Globus pallidus (tissue), 1 donor: ENCODE measurements around the gene GTF3C6.
A peak's percentile ranks its signal among the peaks of the same experiment; 100 is the strongest.
"Not testable (repeated sequence)": the region's sequence is repeated elsewhere in the genome, so short reads cannot be mapped to it uniquely, and the experiment has no call there.

Experiments used
- DNase-seq: peaks from one replicate; pipeline ENCODE4 v3.0.0-alpha.2; 2015; ENCODE audit warnings: low spot score

The GTF3C6 gene

DNA sequence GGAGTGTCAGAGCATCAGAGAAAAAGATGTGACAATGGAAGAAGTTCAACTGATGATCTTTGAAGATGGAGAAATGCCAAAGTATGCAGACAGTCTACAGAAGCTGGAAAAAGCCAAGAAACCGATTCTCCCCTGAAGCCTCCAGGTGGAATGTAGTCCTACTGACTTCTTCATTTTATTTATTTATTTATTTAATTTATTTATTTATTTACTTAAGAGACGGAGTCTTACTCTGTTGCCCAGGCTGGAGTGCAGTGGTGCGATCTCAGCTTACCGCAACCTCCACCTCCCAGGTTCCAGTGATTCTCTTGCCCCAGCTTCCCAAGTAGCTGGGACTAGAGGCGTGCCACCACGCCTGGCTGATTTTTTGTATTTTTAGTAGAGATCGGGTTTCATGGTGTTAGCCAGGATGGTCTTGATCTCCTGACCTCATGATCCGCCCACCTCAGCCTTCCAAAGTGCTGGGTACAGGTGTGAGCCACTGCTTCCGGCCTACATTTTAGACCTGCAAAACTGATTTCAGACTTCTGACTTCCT lies 21.1 kb downstream of the GTF3C6 start:
- DNase-seq, result no peak

DNA sequence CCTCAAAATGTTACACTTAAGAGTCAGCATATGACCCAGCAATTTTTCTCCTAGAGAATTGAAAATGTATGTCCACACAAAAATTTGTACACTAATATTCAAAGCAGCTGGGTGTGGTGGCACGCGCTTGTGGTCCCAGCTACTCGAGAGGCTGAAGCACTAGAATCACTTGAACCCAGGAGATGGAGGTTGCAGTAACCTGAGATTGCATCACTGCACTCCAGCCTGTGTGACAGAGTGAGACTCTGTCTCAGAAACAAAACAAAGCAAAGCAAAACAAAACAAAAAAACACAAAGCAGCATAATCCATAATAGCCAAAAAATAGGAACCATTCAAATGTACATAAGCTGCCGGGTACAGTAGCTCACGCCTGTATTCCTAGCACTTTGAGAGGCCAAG lies 21.7 kb downstream of the GTF3C6 start:
- DNase-seq, result no peak

DNA sequence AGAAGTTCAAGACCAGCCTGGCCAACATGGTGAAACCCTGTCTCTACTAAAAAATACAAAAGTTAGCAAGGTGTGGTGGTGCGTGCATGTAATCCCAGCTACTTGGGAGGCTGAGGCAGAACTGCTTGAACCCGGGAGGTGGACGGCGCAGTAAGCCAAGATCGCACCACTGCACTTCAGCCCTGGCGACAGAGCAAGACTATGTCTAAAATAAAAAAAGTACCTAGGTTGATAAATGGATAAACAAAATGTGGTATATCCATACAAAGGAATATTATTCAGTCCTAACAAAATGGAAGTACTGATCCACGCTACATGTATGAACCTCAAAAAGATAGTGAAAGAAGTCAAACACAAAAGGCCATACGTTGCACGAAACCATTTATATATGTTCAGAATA lies 22.1 kb downstream of the GTF3C6 start:
- no peak for DNase-seq

DNA sequence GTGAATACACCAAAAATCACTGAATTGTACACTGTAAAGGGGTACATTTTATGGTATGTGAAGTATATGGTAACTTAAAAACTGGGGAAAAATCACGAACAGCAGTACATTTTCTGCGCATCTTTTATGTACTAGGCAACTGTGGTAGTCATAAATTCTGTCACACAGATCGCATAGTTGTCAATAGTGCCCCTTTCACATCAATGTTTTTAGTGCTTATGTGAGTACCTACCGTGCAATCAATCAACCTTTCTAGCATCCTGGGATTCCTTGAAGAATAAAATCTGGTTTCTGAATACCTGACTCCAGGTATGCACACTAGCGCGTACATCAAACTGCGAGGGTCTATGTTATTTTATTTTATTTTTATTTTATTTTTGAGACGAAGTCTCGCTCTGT lies 22.7 kb downstream of the GTF3C6 start:
- DNase-seq, result no peak

DNA sequence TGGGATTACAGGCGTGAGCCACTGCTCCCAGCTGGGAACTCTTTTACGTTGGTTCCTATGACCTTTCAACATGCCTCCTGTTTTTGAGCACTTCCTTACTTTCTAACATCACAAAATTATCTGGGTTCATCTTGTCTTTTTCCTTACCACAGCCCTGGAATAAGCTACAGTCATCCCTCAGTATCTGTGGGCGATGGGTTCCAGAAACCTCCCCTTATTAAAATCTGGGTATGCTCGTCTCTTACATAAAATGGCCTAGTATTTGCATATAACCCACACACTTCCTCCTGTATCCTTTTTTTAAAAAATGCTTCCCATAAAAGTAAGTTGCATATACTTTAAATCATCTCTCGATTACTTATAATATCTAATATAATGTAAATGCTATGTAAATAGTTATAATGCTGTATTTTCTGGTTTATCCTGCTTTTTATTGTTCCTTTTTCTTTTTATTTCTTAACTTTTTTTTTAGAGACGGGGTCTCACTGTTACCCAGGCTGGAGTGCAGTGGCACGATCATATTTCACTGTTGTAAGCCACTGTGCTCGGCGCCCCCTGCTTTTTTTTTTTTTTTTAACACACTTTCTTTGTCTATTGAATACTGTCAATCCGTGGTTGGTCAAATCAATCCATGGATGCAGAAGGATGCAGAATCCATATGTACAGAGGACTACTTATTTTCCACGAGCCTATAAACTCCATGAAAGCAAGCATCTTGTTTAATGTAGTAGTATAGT lies 32.5 kb downstream of the GTF3C6 start:
- DNase-seq, result no peak

DNA sequence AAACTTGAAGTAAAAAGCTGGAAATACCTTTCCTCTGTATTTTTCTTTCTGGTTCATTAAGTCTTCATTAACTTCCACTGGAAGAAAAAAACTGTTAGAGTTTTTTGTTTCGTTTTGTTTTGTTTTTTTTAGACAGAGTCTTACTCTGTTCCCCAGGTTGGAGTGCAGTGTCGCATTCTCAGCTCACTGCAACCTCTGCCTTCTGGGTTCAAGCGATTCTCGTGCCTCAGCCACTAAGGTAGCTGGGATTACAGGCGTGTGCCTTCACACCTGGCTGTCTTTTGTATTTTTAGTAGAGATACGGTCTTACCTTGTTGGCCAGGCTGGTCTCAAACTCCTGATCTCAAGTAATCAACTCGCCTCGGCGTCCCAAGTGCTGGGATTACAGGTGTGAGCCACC lies 38.2 kb downstream of the GTF3C6 start:
- no peak for DNase-seq

DNA sequence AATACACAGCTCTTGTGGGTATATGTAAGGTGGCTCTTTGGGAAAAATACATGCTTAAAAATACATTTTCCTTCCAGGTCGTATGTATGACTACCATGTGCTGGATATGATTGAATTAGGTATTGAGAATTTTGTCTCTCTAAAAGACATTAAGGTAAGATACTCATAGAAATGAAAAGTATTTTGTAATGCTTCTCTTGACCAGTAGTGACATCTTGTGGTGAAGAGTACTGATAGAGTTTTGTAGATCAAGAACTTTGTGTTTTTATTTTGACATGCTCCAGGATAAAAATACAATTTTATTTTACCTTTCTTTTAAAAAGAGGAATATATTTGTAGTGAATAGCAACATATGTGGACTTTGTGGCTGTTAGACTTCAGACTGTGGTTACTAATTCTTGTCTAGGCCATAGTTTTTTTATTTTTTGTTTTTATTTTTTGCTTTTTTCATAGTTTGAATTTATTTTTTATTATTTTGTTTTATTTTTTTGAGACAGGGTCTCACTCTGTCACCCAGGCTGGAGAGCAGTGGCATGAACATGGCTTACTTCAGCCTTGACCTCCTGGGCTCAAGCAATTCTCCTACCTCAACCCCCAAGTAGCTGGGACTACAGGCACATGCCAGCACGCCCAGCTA lies 41.2 kb downstream of the GTF3C6 start:
- peak; percentile 34 for DNase-seq

DNA sequence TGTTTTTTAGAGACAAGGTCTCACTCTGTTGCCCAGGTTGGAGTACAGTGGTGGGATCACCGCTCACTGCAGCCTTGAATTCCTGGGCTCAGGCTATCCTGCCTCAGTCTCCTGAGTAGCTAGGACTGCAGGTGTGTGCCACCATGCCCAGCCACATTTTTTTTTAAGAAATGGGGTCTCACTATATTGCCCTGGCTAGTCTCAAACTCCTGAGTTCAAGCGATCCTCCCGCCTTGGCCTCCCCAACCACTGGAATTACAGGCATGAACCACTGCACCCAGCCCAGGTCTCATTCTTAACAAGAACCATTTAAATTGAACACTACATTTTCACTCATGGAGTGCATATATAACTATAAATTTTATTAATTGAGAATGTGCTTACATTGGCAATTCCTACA lies 43.8 kb downstream of the GTF3C6 start:
- DNase-seq, result no peak

DNA sequence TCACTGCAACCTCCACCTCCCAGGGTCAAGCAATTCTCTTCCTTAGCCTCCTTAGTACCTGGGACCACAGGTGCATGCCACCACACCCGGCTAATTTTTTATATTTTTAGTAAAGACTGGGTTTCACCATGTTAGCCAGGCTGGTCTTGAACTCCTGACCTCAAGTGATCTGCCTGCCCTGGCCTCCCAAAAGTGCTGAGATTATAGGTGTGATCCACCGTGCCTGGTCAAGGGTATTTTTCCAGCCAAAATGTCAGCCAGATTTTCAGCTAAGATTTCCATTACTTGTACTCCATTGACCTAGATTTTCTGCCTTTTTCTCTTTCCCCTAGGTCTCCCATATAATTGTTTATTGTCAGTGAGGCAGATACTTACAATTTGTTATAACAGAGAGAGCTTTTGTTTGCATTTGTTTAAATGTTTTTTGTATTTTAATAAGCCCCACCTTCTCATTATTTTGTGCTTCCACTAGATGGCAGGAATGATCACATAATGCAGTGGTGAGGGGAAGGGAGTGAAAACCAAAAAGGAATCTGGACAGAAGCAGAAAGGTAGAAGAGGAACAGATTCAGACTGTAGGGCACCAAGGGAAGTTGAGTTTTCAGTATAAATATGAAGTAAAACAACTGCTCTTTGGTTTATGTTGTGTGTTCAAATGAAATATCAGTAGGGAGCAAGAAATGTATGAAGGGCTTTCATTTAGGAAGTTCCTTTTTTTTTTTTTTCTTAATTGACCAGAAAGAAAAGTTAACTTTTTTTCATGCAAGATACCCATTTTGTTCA lies 53.0 kb downstream of the GTF3C6 start:
- peak; percentile 56 for DNase-seq

DNA sequence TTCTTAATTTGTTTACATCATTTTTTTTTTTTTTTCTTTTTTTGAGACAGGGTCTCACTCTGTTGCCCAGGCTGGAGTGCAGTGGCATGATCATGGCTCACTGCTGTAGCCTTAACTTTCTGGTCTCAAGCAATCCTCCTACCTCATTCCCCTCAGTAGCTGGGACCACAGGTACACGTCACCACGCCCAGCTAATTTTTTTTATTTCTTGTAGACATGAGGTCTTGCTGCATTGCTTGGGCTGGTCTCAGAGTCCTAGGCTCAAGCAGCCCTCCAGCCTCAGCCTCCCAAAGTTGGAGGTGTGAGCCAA lies 53.6 kb downstream of the GTF3C6 start:
- no peak for DNase-seq

DNA sequence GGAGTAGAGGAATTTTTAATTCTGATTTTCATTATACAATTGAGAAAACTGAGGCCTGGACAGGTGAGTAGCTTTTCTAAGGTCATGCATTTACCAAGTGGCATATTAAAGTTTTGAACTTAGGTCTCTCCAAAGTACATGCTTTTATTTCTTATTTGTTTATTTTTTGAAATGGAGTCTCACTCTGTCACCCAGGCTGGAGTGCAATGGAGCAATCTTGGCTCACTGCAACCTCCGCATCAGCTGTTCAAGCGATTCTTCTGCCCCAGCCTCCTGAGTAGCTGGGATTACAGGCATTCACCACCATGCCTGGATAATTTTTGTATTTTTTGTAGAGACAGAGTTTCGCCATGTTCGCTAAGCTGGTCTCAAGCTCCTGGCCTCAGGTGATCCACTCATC lies 54.0 kb downstream of the GTF3C6 start:
- DNase-seq, result not testable (repeated sequence)

DNA sequence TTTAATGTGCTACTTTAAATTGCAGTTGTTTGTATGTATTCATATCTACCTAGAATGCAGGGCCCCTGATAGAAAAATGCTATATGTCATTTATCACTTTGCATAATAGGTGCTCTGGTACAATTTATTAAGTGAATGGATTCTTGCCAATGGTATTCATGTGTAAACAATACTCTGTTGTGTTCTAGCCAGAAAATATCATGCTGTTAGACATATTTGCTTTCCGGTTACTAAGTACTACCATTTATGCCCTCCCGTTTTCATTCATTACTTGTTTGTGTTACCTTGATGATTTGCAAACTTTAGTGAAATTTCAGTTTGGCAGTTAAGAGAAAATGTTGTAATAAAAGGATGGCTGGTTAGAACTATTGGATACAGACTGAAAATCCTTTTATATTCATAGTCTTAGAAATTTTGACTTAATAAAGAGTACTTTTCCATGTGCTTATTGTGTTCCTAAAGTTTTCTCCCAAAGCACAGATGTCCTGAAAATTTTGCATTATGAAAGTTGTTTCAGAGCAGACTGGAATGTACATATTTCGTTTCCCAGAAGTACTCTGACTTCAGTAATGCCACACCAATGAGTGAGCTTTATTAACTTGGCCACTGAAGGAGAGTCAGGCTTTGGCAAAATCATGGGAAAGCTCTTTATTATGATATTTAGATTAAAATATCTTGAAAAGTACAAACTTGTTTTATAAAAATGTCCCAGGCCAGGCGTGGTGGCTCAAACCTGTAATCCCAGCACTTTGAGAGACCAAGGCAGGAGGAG lies 54.8 kb downstream of the GTF3C6 start:
- DNase-seq, result no peak

DNA sequence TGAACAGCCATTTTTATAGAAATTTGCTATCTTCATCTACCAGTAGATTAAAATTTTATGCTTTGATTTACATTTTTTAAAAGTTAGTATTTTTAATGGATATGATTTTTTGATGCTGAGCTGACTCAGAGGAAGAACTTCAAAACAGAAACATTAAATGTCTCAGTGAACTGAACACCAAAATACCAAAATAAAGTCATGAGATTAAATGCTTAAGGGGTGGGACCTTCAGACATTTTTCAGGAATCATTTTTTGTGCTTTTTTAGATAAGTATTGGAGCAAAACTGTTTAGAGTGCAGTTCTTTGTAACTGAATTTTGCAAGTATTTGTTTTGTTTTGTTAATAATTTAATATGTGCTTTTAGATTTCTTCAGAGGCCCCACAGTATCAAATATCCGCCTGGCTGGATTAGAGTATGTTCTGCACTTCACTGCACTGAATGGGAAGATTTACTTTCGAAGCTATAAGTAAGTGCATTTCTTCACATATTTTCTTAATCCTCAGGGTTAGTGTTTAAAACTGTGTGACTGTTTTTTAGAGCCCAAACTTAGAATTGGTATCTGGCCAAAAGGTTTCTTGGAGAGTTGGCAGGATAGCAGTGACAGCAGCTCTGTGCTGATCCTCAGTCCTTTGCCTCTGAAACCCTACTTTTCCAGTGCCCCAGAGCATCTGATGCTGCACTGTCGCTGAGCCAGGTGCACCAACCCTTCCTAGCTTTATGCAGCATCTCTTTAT lies 57.1 kb downstream of the GTF3C6 start:
- no peak for DNase-seq

DNA sequence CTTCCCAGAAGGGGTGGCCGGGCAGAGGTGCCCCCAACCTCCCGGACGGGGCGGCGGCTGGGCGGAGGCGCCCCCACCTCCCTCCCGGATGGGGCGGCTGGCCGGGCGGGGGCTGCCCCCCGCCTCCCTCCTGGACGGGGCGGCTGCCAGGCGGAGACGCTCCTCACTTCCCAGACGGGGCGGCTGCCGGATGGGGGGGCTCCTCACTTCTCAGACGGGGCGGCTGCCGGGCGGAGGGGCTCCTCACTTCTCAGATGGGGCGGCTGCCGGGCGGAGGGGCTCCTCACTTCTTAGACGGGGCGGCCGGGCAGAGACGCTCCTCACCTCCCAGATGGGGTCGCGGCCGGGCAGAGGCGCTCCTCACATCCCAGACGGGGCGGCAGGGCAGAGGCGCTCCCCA lies 58.7 kb downstream of the GTF3C6 start:
- DNase-seq, result not testable (repeated sequence)
